BJ (cell line): ENCODE data around the gene ARID3B. TPM values are rescaled to one million over a fixed set of nuclear protein-coding genes. Genes with fewer than 3 reads are reported as not detected.

Experiments used
- CTCF ChIA-PET: fragments of 350-600 bp; formaldehyde crosslinking; extraction: SDS; loops from one replicate; lab custom pipeline; 2021; ENCODE audit warnings: antibody characterized with exemption, inconsistent platforms; lab: Yijun Ruan, JAX
- POLR2A ChIA-PET: fragments of 300-600 bp; sonication (Branson Sonifier 250); formaldehyde crosslinking; extraction: SDS; loops from one replicate; lab custom pipeline; 2021; ENCODE audit warnings: antibody characterized with exemption; lab: Charles Lee
- DNase-seq: peaks from one replicate; pipeline ENCODE4 v3.0.0-alpha.2; 2011; ENCODE audit warnings: low read depth
- H3K27me3 ChIP-seq: 2 replicates; pipeline ENCODE4 v1.6.0; 2011; ENCODE audit warnings: low read length; ENCODE audit not compliant: control insufficient read depth, insufficient read depth
- H3K36me3 ChIP-seq: 2 replicates; pipeline ENCODE4 v1.5.1; 2011; ENCODE audit warnings: low read length; ENCODE audit not compliant: control insufficient read depth, insufficient read depth
- H3K4me3 ChIP-seq: 2 replicates; pipeline ENCODE4 v1.5.1; 2011; ENCODE audit warnings: low read depth, mild to moderate bottlenecking, control low read depth, low read length
- polyA plus RNA-seq: library from polyadenylated mRNA; depleted of rRNA; stranded (reverse); fragments of >200 nt; gene quantifications from 2 replicates; pipeline ENCODE4 v1.2.3, GENCODE V29; 2011
- TF ChIP-seq, protein P1 (sequence below): IDR thresholded peaks from 2 replicates; pipeline ENCODE4 v1.5.1; 2011; ENCODE audit warnings: low read depth, mild to moderate bottlenecking, control low read depth, inconsistent platforms, low read length, moderate library complexity; ENCODE audit not compliant: insufficient read depth

The ARID3B gene
- polyA plus RNA-seq, 1 experiment, result 1.5 TPM

- Histone ChIP-seq H3K27me3 (no peaks in the 10 kb centered on the region), H3K4me3 (no peak overlapping the region), H3K36me3 (no peaks in the 10 kb centered on the region)
- ChIA-PET CTCF (interaction anchor here (1.6 to 1.8 kb wide), 2 partner anchors 18 to 23 kb away, joined by 3 to 4 read pairs; partner anchors contain the start of gene ARID3B), POLR2A (no interaction called here)
- TF ChIP-seq, protein P1, sequence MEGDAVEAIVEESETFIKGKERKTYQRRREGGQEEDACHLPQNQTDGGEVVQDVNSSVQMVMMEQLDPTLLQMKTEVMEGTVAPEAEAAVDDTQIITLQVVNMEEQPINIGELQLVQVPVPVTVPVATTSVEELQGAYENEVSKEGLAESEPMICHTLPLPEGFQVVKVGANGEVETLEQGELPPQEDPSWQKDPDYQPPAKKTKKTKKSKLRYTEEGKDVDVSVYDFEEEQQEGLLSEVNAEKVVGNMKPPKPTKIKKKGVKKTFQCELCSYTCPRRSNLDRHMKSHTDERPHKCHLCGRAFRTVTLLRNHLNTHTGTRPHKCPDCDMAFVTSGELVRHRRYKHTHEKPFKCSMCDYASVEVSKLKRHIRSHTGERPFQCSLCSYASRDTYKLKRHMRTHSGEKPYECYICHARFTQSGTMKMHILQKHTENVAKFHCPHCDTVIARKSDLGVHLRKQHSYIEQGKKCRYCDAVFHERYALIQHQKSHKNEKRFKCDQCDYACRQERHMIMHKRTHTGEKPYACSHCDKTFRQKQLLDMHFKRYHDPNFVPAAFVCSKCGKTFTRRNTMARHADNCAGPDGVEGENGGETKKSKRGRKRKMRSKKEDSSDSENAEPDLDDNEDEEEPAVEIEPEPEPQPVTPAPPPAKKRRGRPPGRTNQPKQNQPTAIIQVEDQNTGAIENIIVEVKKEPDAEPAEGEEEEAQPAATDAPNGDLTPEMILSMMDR, result no peak
- DNase-seq, result no peak
Measured at GRCh38 chr15:74564182-74564581, 23.2 kb downstream of the ARID3B start.

DNA sequence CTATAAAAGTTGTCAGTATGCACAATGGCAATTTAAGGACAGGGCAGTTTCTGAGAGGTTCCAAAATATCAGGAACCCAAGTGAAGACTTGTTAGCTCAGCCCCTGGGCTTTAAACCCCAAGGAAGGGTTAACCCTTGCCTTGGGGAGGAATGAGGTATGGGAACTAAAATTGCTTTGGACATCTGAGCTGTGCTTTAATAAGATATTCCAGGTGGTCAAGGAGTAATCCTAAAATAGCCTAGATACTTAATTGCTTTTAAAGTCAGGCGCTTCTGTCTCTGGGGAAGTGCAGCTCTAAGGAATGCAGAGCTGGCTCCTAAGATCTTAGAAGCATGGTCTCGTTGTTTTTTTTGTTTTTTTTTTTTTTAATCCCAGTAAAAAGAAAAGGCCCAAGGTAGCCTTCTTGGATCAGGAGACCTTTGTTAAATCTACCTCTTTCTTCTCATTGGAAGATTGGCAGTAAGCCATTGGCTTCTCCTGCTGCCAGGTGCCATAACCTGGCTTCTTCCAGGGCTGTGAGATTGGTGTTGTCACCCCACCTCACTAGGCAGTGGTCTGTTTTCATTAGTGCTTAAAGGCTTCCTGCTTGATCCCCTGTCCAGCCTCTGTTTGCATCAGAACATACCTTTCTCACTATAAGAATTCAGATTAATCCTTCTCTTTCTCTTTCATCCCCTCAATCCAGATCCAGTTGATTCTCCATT is 24.5 kb downstream of the ARID3B start:
- Histone ChIP-seq H3K27me3 (no peaks in the 10 kb centered on the region), H3K4me3 (no peak overlapping the region), H3K36me3 (no peaks in the 10 kb centered on the region)
- DNase-seq, result no peak
- CTCF ChIA-PET, result interaction anchor here (1.6 to 1.8 kb wide), 2 partner anchors 19 to 25 kb away, joined by 3 to 4 read pairs; partner anchors contain the start of gene ARID3B
- POLR2A ChIA-PET, result no interaction called here
- TF ChIP-seq, protein P1, result no peak

- DNase-seq, result no peak
- TF ChIP-seq, protein P1, result no peak
- Histone ChIP-seq H3K36me3 (no peaks in the 10 kb centered on the region), H3K27me3 (no peaks in the 10 kb centered on the region), H3K4me3 (no peak overlapping the region)
- CTCF ChIA-PET, result interaction anchor here (1.2 kb wide), 1 partner anchor 8 kb away, joined by 4 read pairs; no protein-coding TSS in a partner anchor
- POLR2A ChIA-PET, result no interaction called here
Measured at GRCh38 chr15:74568594-74568993, 27.6 kb downstream of the ARID3B start.

DNA sequence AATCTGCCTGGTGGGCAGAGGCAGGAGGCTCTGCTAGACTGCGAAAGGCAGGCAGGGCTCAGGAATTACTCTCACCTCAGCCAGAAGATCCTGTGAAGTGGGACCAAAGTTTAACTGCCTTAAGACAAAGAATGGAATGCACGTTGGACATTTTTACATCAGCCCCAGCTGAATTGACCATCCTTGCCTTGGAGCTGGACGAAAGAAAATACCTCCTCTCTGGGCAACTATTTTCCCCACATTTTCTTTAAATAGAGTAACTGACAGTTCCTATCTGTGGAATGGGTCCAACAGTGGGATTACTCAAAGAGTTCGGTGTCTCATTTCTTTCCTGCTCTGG is 28.7 kb downstream of the ARID3B start:
- ChIA-PET POLR2A (no interaction called here), CTCF (interaction anchor here (0.6 to 1.2 kb wide), 2 partner anchors 19 to 200 kb away, joined by 3 read pairs; no protein-coding TSS in a partner anchor)
- Histone ChIP-seq H3K4me3 (no peak overlapping the region), H3K36me3 (no peaks in the 10 kb centered on the region; the same call in 1 of the 2 replicates), H3K27me3 (no peaks in the 10 kb centered on the region)
- TF ChIP-seq, protein P1, result no peak
- DNase-seq, result no peak

GRCh38 chr15:74571191-74571590 is 30.2 kb downstream of the ARID3B start:
- DNase-seq, result no peak
- H3K36me3 ChIP-seq, result no peaks in the 10 kb centered on the region; the same call in 1 of the 2 replicates
- ChIA-PET POLR2A (no interaction called here), CTCF (interaction anchor here (0.7 to 0.9 kb wide), 2 partner anchors 35 to 200 kb away, joined by 3 read pairs; no protein-coding TSS in a partner anchor)
- TF ChIP-seq, protein P1, result no peak
- no peaks in the 10 kb centered on the region for H3K27me3 ChIP-seq
- no peak overlapping the region for H3K4me3 ChIP-seq
